Keratinocyte (primary cell): ENCODE results near the gene HOMER2.
"Not testable (repeated sequence)": the region's sequence is repeated elsewhere in the genome, so short reads cannot be mapped to it uniquely, and the experiment has no call there.

ENCODE experiments used
- EZH2 ChIP-seq: IDR thresholded peaks from one replicate; pipeline ENCODE4 v1.6.1; 2012; ENCODE audit warnings: inconsistent platforms, mild to moderate bottlenecking, low read length, moderate library complexity
- TF ChIP-seq, protein P1 (sequence below), 3 experiments: IDR thresholded peaks in 1 of 3; conservative IDR thresholded peaks in 1 of 3; optimal IDR thresholded peaks in 1 of 3; 2 replicates in 2 of 3; 3 replicates in 1 of 3; pipeline versions ENCODE3 to v1.5.1; 2011; ENCODE audit warnings: low read length in 3 of 3, mild to moderate bottlenecking in 3 of 3, moderate library complexity in 2 of 3, control low read depth in 1 of 3, inconsistent platforms in 1 of 3; ENCODE audit not compliant: insufficient read depth in 2 of 3; ENCODE audit errors: extremely low read depth in 1 of 3

DNA sequence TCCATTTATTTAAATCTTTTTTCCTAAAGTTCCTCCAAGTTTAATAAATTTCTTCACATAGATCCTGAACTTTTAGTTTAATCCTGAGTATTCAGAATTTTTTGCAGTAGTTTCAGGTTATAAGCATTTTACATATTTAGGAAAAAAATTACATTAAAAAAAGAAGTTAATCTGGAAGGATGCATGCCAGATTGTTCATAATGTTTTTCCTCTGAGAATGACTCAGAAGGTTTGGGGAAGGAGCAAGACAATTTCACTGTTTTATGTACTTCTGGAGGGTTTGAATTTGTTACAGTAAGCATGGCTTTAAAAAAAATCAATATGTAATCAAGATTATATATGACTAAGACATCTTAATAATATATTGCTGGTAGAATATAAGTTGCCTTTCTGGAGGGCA, 130.7 kb downstream of the HOMER2 start:
- TF ChIP-seq, protein P1, sequence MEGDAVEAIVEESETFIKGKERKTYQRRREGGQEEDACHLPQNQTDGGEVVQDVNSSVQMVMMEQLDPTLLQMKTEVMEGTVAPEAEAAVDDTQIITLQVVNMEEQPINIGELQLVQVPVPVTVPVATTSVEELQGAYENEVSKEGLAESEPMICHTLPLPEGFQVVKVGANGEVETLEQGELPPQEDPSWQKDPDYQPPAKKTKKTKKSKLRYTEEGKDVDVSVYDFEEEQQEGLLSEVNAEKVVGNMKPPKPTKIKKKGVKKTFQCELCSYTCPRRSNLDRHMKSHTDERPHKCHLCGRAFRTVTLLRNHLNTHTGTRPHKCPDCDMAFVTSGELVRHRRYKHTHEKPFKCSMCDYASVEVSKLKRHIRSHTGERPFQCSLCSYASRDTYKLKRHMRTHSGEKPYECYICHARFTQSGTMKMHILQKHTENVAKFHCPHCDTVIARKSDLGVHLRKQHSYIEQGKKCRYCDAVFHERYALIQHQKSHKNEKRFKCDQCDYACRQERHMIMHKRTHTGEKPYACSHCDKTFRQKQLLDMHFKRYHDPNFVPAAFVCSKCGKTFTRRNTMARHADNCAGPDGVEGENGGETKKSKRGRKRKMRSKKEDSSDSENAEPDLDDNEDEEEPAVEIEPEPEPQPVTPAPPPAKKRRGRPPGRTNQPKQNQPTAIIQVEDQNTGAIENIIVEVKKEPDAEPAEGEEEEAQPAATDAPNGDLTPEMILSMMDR (optimal IDR thresholded peaks at IDR 0.05 in 1 of 3, IDR thresholded peaks at IDR 0.05 in 1 of 3, conservative IDR thresholded peaks at IDR 0.05 in 1 of 3; ENCODE audit: extremely low read depth in 1 of 3, insufficient read depth in 2 of 3, low read length in 3 of 3), result not testable (repeated sequence)
- not testable (repeated sequence) for TF ChIP-seq EZH2
